Endothelial cell (in vitro differentiated cells): Measurements from ENCODE around the gene WNT8A. TPM values are rescaled to one million over a fixed set of nuclear protein-coding genes. Genes with fewer than 3 reads are reported as not detected.

Source experiments
- DNase-seq: peaks from one replicate; pipeline ENCODE4 v3.0.0; 2021; ENCODE audit warnings: low spot score
- H3K27ac Mint-ChIP-seq: one replicate; pipeline ENCODE4 v1.8.0; 2021; ENCODE audit warnings: mixed read lengths, inconsistent platforms; ENCODE audit not compliant: unreplicated experiment
- H3K27me3 Mint-ChIP-seq: one replicate; pipeline ENCODE4 v1.8.0; 2021; ENCODE audit warnings: mild to moderate bottlenecking, moderate library complexity, mixed read lengths, inconsistent platforms; ENCODE audit not compliant: unreplicated experiment
- H3K36me3 Mint-ChIP-seq: one replicate; pipeline ENCODE4 v1.8.0; 2021; ENCODE audit warnings: mild to moderate bottlenecking, low read depth, mixed read lengths, inconsistent platforms; ENCODE audit not compliant: unreplicated experiment
- H3K4me1 Mint-ChIP-seq: one replicate; pipeline ENCODE4 v1.8.0; 2021; ENCODE audit warnings: mild to moderate bottlenecking, mixed read lengths, inconsistent platforms; ENCODE audit not compliant: unreplicated experiment
- H3K4me3 Mint-ChIP-seq: one replicate; pipeline ENCODE4 v1.8.0; 2021; ENCODE audit warnings: mild to moderate bottlenecking, mixed read lengths, inconsistent platforms; ENCODE audit not compliant: unreplicated experiment
- H3K9me3 Mint-ChIP-seq: one replicate; pipeline ENCODE4 v1.8.0; 2021; ENCODE audit warnings: mixed read lengths, inconsistent platforms; ENCODE audit not compliant: unreplicated experiment
- total RNA-seq: library from RNA; stranded (reverse); fragmentation: NEBNext Ultra II Directional; extraction: Animal tissue kit (Norgen Biotek cat#: 25700); gene quantifications from one replicate; pipeline ENCODE4 v1.2.1, GENCODE V29; 2021; ENCODE audit not compliant: unreplicated experiment
- TF ChIP-seq, protein P1 (sequence below): fragments of 200-600 bp; sonication (generic); IDR thresholded peaks from one replicate; pipeline ENCODE4 v1.5.0; 2021; ENCODE audit warnings: antibody characterized with exemption; ENCODE audit not compliant: unreplicated experiment

Gene WNT8A
- total RNA-seq, 1 donor from 2014 or later = 0.69 TPM

DNA sequence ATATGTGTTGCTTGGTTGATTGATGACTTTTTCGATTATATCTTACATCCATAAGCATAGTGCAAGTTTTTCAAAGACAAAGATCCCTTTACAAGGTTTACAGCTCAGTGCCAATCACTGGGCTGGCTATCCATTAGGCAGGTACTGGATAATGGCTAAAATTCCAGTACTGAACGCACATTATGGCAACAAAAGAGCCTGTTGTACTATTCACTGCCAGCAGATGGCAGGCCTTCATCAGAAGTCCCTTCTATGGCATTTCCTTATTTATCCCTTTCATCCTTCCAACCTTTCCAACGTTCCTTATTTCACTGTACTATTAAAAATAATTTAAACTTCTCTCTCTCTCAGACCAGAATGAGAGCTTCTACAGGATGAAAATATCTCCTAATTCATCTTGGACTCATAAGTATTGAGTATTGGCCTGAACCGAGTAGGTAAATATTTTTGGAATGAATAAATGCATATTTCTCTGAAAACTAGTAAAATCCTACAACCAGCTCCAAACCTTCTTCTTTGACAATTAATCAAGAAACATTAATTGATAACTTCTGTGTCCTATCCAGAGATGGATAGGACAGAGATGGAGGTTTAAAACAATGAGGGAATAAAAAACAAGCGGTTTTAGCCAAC lies 6.7 kb upstream of the WNT8A start:
- Mint-ChIP-seq H3K4me1 (peaks cover 3% of the 10 kb centered on the region), H3K27ac (no peak overlapping the region), H3K36me3 (no peaks in the 10 kb centered on the region), H3K4me3 (no peak overlapping the region), H3K9me3 (no peaks in the 10 kb centered on the region), H3K27me3 (no peaks in the 10 kb centered on the region)
- TF ChIP-seq, protein P1, sequence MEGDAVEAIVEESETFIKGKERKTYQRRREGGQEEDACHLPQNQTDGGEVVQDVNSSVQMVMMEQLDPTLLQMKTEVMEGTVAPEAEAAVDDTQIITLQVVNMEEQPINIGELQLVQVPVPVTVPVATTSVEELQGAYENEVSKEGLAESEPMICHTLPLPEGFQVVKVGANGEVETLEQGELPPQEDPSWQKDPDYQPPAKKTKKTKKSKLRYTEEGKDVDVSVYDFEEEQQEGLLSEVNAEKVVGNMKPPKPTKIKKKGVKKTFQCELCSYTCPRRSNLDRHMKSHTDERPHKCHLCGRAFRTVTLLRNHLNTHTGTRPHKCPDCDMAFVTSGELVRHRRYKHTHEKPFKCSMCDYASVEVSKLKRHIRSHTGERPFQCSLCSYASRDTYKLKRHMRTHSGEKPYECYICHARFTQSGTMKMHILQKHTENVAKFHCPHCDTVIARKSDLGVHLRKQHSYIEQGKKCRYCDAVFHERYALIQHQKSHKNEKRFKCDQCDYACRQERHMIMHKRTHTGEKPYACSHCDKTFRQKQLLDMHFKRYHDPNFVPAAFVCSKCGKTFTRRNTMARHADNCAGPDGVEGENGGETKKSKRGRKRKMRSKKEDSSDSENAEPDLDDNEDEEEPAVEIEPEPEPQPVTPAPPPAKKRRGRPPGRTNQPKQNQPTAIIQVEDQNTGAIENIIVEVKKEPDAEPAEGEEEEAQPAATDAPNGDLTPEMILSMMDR = peak; percentile 84
- peak; percentile 65 for DNase-seq

DNA sequence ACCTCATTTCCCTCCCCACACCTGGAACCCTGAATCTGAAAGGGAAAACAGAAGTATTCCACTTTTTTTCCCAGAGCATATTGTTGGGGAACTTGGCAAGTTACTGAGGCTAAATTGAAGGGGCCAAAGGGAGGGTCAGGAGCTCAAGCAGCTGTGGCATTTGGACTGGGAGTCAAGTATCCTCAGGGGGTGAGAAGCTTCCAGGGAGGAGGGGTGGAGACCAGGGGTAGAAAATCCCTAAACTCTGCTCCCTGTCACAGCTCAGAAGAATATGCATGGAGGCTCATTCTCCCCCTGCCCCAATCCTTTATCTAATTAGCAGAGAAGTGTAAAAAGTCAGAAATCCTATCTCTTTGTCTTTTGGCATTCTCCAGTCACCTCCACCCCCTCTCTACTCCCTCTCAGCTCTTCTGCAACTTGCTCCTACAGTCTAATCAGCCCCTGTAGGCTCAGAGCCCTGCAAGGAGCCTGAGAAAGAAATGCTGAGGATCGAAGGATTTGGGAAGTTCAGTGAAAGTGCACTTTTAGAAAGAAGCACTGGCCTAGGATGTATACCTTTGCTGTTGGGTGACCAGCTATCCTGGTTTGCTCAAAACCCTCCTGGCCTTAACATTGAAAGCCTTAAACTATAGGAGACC lies 5.7 kb upstream of the WNT8A start:
- H3K27ac Mint-ChIP-seq = no peak overlapping the region
- no peaks in the 10 kb centered on the region for H3K9me3 Mint-ChIP-seq
- H3K4me3 Mint-ChIP-seq = no peak overlapping the region
- no peaks in the 10 kb centered on the region for H3K36me3 Mint-ChIP-seq
- TF ChIP-seq, protein P1 = no peak
- no peaks in the 10 kb centered on the region for H3K27me3 Mint-ChIP-seq
- peaks cover 3% of the 10 kb centered on the region for H3K4me1 Mint-ChIP-seq
- DNase-seq = no peak

DNA sequence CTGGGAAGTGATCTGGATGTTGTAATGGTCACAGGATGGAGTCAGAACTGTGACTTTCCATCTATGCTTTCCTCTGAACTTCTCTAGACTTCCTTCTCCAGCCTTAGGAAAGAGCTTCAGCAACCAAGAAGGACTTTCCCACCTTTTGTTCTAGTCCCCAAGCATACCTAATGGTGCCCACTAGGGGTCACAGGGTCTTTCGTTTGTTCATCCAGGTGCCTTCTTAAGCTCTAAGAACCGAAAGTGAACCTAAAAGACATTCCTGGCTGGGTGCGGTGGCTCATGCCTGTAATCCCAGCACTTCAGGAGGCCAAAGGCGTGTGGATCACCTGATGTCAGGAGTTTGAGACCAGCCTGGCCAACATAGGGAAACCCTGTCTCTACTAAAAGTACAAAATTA lies 1.8 kb upstream of the WNT8A start:
- Mint-ChIP-seq H3K4me1 (no peaks in the 10 kb centered on the region), H3K9me3 (no peaks in the 10 kb centered on the region)

DNA sequence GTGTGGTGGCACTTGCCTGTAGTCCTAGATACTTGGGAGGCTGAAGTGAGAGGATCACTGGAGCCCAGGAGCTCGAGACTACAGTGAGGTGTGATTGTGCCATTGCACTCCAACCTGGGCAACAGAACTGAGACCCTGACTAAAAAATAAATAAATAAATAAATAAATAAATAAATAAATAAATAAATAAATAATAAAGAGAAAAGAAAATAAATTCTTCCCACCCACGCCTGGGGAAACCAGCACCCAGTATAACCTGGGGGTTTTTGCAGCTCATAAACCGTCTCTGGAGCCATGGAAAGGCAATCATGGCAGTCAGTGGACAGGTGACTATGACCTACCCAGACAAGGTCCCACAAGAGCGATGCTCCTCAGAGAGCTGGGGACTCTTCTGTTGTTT lies 7.9 kb downstream of the WNT8A start:
- Mint-ChIP-seq H3K4me3 (no peak overlapping the region), H3K9me3 (no peaks in the 10 kb centered on the region), H3K36me3 (no peaks in the 10 kb centered on the region), H3K27me3 (peaks cover 10% of the 10 kb centered on the region), H3K4me1 (peaks cover 33% of the 10 kb centered on the region), H3K27ac (no peak overlapping the region)
- no peak for DNase-seq
- TF ChIP-seq, protein P1 = no peak

More for the DNA sequence above, 1.8 kb upstream of the WNT8A start:
- TF ChIP-seq, protein P1 = no peak
- no peak for DNase-seq
- H3K27ac Mint-ChIP-seq = no peak overlapping the region
- peaks cover 1% of the 10 kb centered on the region for H3K27me3 Mint-ChIP-seq
- no peak overlapping the region for H3K4me3 Mint-ChIP-seq
- H3K36me3 Mint-ChIP-seq = no peaks in the 10 kb centered on the region

DNA sequence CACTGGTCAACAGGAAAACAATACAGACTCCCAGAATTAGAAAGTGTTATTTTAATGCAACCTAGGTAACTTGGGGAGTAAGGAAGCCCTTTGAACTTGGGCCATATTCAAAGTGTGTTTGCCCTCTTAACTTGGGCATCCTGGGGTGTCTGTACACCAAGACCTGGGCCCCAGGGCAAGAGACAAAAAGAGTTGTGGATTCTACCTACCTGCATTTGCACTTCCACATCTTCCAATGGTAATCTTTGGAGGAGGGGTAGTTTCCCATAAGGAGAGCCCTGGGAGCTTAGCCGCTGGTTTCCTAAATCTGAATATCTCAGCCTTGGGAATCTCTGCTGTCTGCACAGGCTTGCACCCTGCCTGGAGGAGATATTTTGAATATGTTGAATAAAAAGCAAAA lies 8.5 kb downstream of the WNT8A start:
- DNase-seq = no peak
- H3K4me3 Mint-ChIP-seq = no peak overlapping the region
- H3K36me3 Mint-ChIP-seq = no peaks in the 10 kb centered on the region
- no peaks in the 10 kb centered on the region for H3K9me3 Mint-ChIP-seq
- H3K4me1 Mint-ChIP-seq = peaks cover 39% of the 10 kb centered on the region
- H3K27ac Mint-ChIP-seq = no peak overlapping the region
- H3K27me3 Mint-ChIP-seq = peaks cover 10% of the 10 kb centered on the region
- TF ChIP-seq, protein P1 = no peak
